Non-pigmented ciliary epithelial cell (primary cell): ENCODE results near the gene ANKS1B.

Experiments used
- DNase-seq: peaks from one replicate; pipeline ENCODE4 v3.0.0-alpha.2; 2010; ENCODE audit warnings: low read depth

The ANKS1B gene

DNA sequence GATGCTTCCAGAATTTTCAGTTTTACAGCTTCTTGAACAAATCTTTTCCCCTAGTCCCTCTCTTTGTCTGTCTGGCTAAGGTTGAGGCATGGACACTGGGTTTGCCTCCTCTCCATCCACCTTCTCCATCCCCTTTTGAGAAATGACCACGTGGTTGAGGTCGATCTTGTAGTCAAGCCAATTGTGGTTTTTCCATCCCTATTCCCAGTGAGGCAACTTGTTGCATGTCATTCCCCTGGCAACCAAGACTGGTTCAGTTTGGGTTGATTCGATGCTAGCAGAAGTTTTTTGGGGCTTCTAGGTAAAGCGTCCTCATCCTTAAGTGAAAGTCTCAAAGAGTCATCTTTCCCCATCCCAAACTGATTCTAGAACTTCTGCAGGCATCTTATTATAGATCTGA lies 1038.9 kb downstream of the ANKS1B start:
- DNase-seq: no peak

DNA sequence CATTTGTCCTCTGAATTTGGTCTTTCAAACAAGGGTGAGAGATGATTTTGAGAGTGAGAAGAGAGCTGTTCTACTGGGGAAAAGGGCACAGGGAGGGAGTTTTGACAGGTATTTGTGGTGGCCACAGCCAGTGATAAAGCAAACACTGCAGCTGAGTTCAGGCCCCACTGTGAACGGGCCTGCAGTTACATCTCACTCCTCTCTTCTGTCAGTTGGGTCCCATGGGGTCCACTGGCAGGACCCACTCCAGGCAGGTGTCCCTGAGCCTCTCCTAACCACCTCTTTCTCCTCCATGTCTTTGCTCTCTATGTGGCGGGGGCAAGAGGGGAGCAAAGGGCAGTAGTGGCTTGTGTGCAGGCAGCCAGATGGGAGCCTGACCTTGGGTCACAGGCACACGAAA lies 1044.8 kb downstream of the ANKS1B start:
- DNase-seq: no peak

GRCh38 chr12:98939350-98939749 lies 1045.4 kb downstream of the ANKS1B start:
- peak; percentile 15 for DNase-seq

- no peak for DNase-seq
Observed at GRCh38 chr12:98935847-98936246, 1048.9 kb downstream of the ANKS1B start.

DNA sequence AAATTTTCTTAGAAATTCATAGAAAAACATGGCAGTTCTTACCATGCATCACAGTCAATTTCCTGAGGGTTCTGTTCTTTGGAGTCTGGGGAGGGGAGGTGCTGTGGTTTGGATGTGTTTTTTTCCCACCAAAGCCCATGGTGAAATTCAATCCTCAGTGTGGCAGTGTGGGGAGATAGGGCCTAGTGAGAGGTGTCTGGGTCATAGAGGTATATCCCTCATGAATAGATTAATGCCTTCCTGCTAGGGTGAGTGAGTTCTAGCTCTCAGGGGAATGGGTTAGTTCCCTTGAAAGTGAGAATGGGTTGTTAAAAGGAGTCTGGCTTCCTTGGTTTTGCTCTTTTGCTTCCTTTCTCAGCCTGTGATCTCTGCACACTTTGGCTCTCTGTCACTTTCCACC lies 1061.9 kb downstream of the ANKS1B start:
- no peak for DNase-seq

GRCh38 chr12:98918176-98918863 lies 1066.4 kb downstream of the ANKS1B start:
- no peak for DNase-seq

GRCh38 chr12:98916106-98916505 lies 1068.6 kb downstream of the ANKS1B start:
- DNase-seq: no peak

DNA sequence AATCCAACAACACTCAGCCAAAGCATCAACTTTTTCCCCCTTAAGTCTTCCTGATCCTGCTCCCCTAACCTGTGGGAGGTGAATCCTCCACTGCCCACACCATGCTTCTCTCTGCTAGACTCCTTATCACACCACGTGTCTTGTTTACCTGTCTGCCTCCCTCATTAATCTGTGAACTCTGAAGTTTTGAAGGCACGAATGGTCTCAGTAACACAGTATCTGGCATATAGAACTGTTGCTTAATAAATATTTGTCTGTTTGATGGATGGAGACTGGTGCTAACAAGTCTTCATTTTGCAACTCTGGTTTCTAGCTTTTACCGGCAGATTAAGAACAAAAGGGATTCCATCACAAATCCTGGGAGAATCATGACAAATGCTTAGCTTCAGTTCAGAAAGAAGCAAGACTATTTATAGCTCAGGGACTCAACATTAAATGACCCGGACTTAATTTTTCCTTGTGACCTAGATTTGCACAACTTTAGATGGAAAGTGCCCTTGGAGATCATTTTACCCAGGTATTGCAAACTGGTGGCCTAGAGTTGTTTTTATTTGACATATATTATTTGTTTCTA lies 1072.2 kb downstream of the ANKS1B start:
- no peak for DNase-seq

DNA sequence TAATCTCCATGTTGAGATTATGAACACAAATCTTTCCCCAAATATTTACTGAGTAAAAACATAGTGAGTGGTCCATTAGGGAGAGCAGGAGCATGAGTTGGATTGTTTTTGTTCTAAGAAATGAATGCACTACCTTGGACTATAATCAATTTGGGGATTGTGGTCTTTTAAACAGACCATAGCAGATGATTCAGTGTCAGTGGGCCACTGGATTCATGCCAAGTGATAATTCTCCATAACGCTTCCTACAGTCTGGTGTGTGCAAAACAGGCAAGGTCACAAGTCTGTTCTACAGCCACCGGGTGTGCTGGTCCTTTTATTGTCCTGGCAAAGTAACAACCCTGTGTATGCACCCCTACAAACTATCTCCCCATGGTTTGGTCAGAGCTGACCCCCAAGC lies 1073.3 kb downstream of the ANKS1B start:
- DNase-seq: no peak

DNA sequence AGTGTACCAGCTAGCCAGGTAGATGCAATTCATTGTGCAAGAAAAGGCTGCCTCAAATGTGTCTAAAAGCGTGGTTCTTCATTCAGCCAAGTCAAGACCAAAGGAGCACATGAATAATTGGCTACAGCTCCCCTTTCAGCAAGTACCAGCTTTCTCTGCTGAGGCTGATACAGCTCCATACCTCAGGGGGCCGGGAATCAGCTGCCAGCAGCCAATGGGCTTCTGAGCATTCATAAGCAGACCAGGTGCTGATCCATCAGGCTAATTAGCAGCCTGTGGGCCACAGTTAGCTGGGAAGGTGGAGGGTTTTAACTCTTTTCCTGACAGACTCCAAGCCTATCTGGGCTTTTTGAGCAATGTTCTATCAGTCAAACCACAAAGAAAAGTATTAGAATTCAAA lies 1075.0 kb downstream of the ANKS1B start:
- DNase-seq: no peak

- DNase-seq: no peak
Observed at GRCh38 chr12:98908866-98909265, 1075.9 kb downstream of the ANKS1B start.

DNA sequence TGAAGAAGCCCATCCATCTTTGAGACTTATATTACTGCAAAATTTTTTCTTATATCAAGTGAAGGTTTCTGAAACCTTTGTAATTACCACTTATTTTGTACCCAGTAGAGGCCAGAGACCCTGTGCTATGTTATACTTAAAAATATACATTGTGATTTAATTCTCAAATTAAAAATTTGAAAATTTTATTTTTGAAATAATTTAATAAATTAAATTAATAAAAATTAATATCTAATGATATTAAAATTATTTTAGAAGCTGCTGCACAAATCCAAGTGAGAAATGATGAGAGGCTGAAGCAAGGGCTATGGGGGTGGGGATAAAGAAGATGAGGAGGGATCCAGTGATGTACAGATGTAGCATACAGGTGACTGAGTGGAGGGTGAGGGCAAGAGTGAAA lies 1080.9 kb downstream of the ANKS1B start:
- no peak for DNase-seq

- DNase-seq: no peak
Observed at GRCh38 chr12:98901189-98901588, 1083.5 kb downstream of the ANKS1B start.

DNA sequence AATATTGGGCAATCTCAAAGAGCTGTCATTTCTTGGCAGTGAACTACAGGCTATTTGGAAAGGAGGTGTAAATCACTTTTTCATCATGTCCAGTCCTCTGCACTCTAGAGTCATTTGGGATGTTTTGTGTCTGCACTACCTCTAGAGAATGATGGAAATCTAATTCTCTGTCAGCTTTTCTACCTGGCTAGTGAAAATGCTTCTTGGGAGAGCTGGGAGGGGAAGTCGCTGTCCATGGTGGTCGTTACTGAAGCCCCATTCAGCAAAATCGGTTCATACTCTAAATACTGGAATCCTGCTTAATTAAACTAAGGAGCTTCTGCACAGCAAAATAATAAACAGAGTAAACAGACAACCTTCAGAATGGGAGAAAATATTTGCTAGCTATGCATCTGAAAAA lies 1087.8 kb downstream of the ANKS1B start:
- DNase-seq: no peak

- no peak for DNase-seq
Observed at GRCh38 chr12:98895086-98895651, 1089.6 kb downstream of the ANKS1B start.

DNA sequence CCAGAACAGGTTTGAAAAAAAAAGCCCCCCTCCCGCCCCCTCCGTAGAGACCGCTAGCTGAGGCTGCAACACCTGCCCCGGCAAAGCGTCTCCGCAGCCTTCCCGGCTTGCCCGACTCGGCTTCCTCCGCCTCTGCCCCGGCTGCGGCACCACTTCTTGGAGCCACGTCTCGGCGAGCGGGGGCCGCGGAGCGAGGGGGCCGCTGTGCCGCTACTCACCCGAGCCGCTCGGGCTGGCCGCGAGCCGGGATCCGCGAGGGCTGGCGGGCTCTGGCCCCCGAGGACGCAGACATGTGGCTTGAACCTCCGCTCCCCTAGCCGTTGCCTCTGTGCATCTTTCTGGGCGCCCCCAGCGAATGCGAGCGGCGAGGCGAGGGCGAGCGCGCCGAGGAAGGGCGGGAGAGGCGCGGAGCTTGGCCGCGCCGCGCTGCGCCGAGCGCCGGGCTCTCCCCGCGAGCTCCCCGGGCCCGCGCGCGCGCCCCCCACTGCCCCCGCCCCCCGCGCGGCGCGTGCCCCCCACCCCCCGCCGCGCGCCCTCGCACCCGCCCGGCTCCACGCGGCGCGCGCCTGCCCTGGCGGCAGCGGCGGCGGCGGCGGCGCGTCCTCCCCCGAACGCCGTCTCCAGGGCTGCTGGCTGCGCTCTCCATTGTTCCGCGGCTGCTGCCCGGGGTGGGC lies 1090.2 kb downstream of the ANKS1B start:
- no peak for DNase-seq

GRCh38 chr12:98893675-98894411 lies 1090.9 kb downstream of the ANKS1B start:
- no peak for DNase-seq

DNA sequence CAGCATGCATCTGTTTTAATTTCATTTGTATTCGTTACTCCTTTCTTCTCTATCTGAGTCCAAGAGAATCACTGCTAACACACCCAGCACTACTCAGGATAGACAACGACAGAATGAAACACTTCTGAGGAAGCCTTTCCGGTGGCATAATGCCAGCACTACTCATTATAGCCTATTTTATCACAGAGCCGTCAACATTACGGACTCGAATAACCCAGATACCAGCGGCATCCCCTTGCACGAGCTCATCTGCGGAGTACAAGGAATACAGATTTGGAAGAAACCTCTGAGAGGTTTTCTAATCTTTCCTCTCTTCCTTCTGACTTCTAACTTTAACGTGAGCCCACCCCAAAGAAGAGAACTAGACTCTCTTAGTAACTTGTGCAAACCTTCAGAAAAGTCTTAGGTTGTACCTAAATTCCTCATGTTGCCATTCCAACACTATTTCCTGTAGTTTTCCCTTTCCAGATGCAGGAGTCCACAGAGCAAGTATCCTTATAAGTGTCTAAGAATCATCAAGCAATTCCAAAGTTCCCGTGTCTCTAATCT lies 1091.5 kb downstream of the ANKS1B start:
- no peak for DNase-seq

DNA sequence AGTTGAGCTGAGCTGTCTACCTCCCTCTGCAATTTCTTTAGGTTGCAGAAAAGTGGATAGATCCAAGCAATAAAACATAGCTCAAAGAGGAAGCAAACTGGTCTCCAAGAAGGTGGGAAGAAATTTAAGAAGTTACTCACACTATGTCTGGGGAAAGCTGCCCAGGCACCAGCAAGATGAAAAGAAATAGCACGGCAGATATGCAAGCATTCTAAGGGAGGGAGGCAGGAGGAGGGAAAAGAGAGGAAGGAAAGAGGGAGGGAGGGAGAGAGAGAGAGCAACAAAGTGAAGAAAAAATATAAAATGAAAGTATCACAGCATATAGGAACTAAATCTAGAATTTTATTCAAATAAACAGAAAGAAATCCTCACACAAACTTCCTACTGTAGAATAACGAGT lies 1099.0 kb downstream of the ANKS1B start:
- no peak for DNase-seq

DNA sequence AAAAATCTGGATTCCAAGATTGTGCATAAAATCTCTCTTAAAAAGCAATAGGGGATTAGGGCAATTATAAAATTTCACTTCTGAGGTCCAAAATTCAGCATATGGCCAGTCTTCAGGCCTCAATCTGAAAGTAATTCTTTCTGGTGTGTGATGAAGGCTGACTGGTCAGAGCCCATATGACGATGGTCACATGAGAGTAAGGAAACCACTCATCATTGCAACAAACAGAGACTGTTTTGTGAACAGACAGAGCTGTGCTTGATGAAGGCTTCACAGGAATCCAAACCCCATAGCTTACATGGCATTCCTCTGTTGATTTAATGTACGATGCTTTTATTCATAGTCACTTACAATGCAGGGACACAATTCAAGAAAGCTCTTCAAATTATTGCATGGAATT lies 1101.5 kb downstream of the ANKS1B start:
- DNase-seq: no peak

DNA sequence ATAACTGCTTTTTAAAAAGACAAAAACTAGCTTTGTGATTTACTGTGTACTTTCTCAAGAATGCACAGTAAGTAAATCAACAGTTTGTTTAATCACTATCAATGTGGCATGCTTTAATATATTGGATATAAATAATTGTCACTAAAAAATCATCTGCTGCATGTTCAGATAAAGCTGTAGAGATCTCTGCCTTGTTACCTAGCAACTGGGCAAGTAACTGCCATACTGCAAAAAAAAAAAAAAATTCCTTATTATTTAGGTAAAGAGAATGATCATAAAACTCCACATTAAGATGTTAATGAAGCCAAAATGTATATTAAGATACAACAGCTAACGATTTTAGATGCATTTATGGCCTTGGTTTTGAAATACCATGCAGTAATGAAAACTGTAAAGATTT lies 1102.2 kb downstream of the ANKS1B start:
- no peak for DNase-seq

DNA sequence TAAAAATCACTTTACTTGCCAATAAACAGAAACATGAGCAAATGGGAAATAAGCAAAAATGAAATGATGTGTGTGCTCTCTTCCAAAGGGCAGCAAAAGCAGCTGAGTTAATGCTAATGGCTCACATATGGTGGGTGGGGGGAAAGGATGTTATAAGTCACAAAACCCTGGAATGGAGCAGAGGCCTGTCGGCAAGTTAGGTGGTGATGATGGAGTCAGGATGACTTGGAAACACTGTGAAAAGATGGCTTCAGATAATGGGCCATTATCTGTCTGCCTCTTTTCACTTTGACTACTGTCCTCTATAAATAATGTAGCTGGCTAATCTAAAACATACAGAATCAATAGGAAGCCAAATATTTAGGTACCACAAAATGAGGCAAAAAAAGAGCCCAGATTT lies 1111.0 kb downstream of the ANKS1B start:
- no peak for DNase-seq
